Lower lobe of right lung (tissue), 2 donors: Measurements from ENCODE around the gene KLF11. TPM values are rescaled to one million over a fixed set of nuclear protein-coding genes. Genes with fewer than 3 reads are reported as not detected.
"Not testable (repeated sequence)": the region's sequence is repeated elsewhere in the genome, so short reads cannot be mapped to it uniquely, and the experiment has no call there.

Experiments used
- ATAC-seq, 2 donors: fragments of 200-7000 bp; cut with Tn5 transposase; one replicate each; pipeline ENCODE4 v1.9.1; 2020 to 2022; ENCODE audit warnings: mild to moderate bottlenecking in 2 of 2, moderate library complexity in 2 of 2
- DNase-seq: peaks from one replicate; pipeline ENCODE4 v3.0.0-alpha.2; 2020
- H3K27ac ChIP-seq: fragments of 200-600 bp; one replicate; pipeline ENCODE4 v1.8.0; 2022
- H3K27me3 ChIP-seq: fragments of 200-600 bp; one replicate; pipeline ENCODE4 v1.8.0; 2022; ENCODE audit warnings: low read depth
- H3K36me3 ChIP-seq: fragments of 200-600 bp; one replicate; pipeline ENCODE4 v1.8.0; 2022; ENCODE audit warnings: mild to moderate bottlenecking
- H3K4me1 ChIP-seq: fragments of 200-600 bp; one replicate; pipeline ENCODE4 v1.8.0; 2022
- H3K4me3 ChIP-seq: fragments of 200-600 bp; one replicate; pipeline ENCODE4 v1.8.0; 2022; ENCODE audit warnings: mild to moderate bottlenecking
- H3K9me3 ChIP-seq: fragments of 200-600 bp; one replicate; pipeline ENCODE4 v1.8.0; 2022
- intact Hi-C: fragments of 100-400 bp; cut with DNase I; formaldehyde crosslinking; loops from one replicate; pipeline ENCODE4 v1.11.0; 2022
- total RNA-seq: library from RNA; stranded (reverse); fragmentation: NEBNext Ultra II Directional; extraction: Animal tissue kit (Norgen Biotek cat#: 25700); gene quantifications from one replicate; pipeline ENCODE4 v1.2.1, GENCODE V29; 2021
- TF ChIP-seq, protein P1 (sequence below): fragments of 200-600 bp; IDR thresholded peaks from one replicate; pipeline ENCODE4 v1.8.0; 2022; ENCODE audit warnings: antibody characterized with exemption, mild to moderate bottlenecking
- donor health status: DM: no; HTN: yes; CAD: no; lungs with severe emphysema.

The KLF11 gene
- total RNA-seq, 1 donor from 2014 or later: 40.8 TPM

DNA sequence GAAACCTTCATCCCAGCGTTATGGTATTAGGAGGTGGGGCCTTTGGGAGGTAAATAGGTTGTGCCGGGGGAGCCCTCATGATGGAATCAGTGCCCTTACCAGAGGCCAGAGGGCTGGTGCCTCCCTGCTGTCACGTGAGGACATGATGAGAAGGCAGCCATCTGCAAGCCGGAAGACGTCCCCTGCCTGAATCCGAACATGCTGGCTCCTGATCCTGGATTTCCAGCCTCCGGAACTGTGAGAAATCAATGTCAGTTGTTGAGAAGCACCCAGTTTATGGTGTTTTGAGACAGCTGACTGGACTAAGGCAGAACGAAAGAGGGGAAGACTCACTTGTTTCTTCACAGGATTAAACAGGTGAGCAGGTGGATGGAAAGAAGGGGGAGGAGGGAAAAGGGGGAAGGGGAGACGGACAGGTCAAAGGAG, 13.0 kb upstream of the KLF11 start:
- H3K4me3 ChIP-seq: no peak overlapping the region
- peaks cover 44% of the 10 kb centered on the region for H3K4me1 ChIP-seq
- no peaks in the 10 kb centered on the region for H3K9me3 ChIP-seq
- DNase-seq: no peak
- peak overlapping the region; percentile 90 for H3K27ac ChIP-seq
- no peak for ATAC-seq
- H3K36me3 ChIP-seq: no peaks in the 10 kb centered on the region
- no peaks in the 10 kb centered on the region for H3K27me3 ChIP-seq
- TF ChIP-seq, protein P1, sequence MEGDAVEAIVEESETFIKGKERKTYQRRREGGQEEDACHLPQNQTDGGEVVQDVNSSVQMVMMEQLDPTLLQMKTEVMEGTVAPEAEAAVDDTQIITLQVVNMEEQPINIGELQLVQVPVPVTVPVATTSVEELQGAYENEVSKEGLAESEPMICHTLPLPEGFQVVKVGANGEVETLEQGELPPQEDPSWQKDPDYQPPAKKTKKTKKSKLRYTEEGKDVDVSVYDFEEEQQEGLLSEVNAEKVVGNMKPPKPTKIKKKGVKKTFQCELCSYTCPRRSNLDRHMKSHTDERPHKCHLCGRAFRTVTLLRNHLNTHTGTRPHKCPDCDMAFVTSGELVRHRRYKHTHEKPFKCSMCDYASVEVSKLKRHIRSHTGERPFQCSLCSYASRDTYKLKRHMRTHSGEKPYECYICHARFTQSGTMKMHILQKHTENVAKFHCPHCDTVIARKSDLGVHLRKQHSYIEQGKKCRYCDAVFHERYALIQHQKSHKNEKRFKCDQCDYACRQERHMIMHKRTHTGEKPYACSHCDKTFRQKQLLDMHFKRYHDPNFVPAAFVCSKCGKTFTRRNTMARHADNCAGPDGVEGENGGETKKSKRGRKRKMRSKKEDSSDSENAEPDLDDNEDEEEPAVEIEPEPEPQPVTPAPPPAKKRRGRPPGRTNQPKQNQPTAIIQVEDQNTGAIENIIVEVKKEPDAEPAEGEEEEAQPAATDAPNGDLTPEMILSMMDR: no peak
- intact Hi-C loops: no loop called here

- intact Hi-C loops, H3K4me3 ChIP-seq, H3K27me3 ChIP-seq, H3K9me3 ChIP-seq, DNase-seq, H3K36me3 ChIP-seq, ATAC-seq: not testable (repeated sequence)
- Histone ChIP-seq H3K4me1 (peaks cover 49% of the 10 kb centered on the region), H3K27ac (peak overlapping the region; percentile 90)
These were observed 12.6 kb upstream of the KLF11 start for GRCh38 chr2:10030798-10031197.

DNA sequence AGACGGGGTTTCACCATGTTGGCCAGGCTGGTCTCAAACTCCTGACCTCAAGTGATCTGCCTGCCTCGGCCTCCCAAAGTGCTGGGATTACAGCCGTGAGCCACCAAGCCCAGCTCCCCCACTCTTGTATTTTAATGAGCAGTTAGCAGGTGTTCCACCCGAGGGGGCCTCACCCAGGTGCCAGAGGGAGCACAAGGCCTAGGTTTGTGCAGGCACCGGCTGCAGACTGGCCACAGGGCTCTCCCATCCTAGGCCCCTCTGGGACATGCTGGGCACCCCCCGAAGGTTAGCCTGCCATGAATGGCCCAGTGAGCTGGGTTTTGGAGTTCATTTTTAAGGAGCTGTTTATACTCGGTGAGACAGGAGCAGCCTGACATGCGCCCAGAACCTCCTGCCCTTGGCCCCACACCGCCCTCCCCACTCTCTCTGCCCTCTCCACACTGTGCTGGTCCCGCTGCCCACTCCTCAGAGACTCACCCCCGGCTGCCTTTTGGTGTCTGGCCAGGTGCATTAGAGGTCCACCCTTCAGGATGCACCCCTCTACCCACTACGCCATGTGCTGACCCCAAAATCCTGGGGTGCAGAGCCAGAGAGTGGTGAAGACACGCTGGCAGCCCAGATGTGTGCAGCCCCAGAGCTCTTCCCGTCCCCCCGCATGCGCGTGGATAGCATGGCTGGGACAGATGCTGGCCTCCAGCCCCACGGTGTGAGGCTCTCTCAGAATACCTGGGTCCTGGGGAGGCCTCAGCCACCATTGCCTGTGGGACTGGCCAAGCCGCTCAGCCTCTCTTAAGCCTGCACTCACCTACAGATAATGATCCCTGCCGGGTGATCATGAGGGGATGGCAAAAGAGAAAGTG, 11.2 kb upstream of the KLF11 start:
- no peak for ATAC-seq
- H3K36me3 ChIP-seq: no peaks in the 10 kb centered on the region

DNA sequence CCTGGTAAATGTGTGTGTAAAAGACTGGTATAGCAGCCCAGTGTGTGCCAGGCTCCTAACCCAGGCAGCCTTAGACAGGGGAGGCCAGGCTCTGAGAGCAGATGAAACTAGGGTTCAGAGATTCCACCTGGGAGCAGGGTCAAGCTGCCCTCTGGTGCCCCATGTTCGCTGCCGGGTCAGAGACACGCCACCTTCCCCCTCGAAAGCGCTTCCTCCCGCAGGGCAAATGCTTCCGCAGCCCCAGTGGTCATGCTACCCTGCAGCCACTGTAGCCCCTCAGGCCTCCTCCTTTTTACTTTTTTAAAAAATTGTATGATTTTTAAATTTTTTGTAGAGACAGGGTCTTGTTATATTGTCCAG, 10.6 kb upstream of the KLF11 start:
- intact Hi-C loops: no loop called here
- DNase-seq (peak; percentile 17), ATAC-seq (no peak)
- peaks cover 68% of the 10 kb centered on the region for H3K4me1 ChIP-seq
- H3K27ac ChIP-seq: no peak overlapping the region
- H3K36me3 ChIP-seq: no peaks in the 10 kb centered on the region
- no peaks in the 10 kb centered on the region for H3K27me3 ChIP-seq
- no peak overlapping the region for H3K4me3 ChIP-seq
- no peaks in the 10 kb centered on the region for H3K9me3 ChIP-seq
- TF ChIP-seq, protein P1: no peak

More for the DNA sequence above, 11.2 kb upstream of the KLF11 start:
- intact Hi-C loops: no loop called here
- Histone ChIP-seq H3K27ac (no peak overlapping the region), H3K27me3 (no peaks in the 10 kb centered on the region), H3K4me1 (peaks cover 62% of the 10 kb centered on the region), H3K9me3 (no peaks in the 10 kb centered on the region), H3K4me3 (no peak overlapping the region)
- DNase-seq: peak; percentile 35
- TF ChIP-seq, protein P1: no peak

GRCh38 chr2:10033251-10034006, 9.9 kb upstream of the KLF11 start:
- peak overlapping the region; percentile 50 for H3K27ac ChIP-seq
- intact Hi-C loops: no loop called here
- ATAC-seq (no peak), DNase-seq (peak; percentile 34)
- TF ChIP-seq, protein P1: no peak
- no peaks in the 10 kb centered on the region for H3K9me3 ChIP-seq
- no peaks in the 10 kb centered on the region for H3K27me3 ChIP-seq
- H3K4me1 ChIP-seq: peaks cover 69% of the 10 kb centered on the region
- H3K4me3 ChIP-seq: no peak overlapping the region
- H3K36me3 ChIP-seq: no peaks in the 10 kb centered on the region
